Glomerular visceral epithelial cell (primary cell): Measurements from ENCODE around the gene AMN1.

Source experiments
- DNase-seq: peaks from one replicate; pipeline ENCODE4 v3.0.0-alpha.2; 2016; ENCODE audit errors: extremely low spot score

AMN1 gene

GRCh38 chr12:31631023-31631724 lies 97.6 kb downstream of the AMN1 start:
- DNase-seq: no peak

DNA sequence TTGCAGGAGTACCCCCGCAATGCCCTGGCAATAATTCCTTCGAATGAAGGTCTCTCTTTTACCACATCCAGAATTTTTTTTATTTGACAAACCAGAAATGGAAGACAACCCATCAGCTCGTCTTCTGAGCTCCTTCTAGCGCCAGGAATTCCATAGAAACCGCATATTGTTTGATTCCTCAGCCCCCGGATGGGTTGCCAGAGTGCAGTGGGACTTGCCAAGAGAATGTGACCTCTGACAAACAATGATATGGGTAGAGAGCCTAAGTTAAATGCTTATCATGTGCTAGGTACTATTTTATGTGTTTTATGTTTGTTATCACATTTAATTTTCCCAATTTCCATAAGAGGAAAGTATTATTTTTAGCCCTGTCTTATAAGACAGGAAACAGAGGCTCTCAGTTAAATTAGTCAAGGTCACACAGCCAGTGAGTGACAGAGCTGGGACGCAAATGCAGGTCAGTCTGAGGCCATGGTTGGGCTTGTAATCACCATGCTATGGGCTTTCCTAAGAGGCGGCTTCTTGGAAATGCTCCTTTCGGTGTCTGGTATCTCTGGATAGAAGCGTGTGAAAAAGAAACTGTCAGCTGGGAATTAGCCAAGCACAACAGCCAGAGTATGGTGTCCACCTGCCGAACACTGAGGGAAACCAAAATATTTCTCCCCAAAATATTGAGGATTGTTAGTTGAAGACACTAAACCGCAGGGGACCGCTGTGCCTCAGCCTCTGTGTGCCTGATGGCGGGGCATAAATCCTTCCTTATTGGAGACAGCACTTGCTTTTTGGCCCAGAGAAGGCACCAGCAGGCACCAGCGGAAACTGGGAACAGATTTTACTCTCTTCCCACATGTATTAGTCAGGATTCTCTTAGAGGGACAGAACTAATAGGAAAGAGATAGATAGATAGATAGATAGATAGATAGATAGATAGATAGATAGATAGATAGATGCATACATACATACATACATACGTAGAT lies 98.8 kb downstream of the AMN1 start:
- DNase-seq: no peak

- no peak for DNase-seq
Measured at GRCh38 chr12:31627456-31628054, 101.3 kb downstream of the AMN1 start.

GRCh38 chr12:31626270-31626995 lies 102.4 kb downstream of the AMN1 start:
- no peak for DNase-seq

- no peak for DNase-seq
Measured at GRCh38 chr12:31622038-31622437, 106.8 kb downstream of the AMN1 start.
